Measurements from ENCODE around the gene CLP1. TPM values are rescaled to one million over a fixed set of nuclear protein-coding genes. Genes with fewer than 3 reads are reported as not detected.

Gene CLP1
- total and polyA plus RNA-seq, 7 donors, result 3.9 to 23.2 (median 13.2) TPM

GRCh38 chr11:57638811-57639320 lies 18.7 kb upstream of the CLP1 start:
- TF ChIP-seq POLR2A (IDR thresholded peaks at IDR 0.05), result no peak
- TF ChIP-seq POLR2AphosphoS5 (IDR thresholded peaks at IDR 0.05), result no peak
- TF ChIP-seq, protein P1, sequence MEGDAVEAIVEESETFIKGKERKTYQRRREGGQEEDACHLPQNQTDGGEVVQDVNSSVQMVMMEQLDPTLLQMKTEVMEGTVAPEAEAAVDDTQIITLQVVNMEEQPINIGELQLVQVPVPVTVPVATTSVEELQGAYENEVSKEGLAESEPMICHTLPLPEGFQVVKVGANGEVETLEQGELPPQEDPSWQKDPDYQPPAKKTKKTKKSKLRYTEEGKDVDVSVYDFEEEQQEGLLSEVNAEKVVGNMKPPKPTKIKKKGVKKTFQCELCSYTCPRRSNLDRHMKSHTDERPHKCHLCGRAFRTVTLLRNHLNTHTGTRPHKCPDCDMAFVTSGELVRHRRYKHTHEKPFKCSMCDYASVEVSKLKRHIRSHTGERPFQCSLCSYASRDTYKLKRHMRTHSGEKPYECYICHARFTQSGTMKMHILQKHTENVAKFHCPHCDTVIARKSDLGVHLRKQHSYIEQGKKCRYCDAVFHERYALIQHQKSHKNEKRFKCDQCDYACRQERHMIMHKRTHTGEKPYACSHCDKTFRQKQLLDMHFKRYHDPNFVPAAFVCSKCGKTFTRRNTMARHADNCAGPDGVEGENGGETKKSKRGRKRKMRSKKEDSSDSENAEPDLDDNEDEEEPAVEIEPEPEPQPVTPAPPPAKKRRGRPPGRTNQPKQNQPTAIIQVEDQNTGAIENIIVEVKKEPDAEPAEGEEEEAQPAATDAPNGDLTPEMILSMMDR (IDR thresholded peaks at IDR 0.05), result no peak
- no peak for TF ChIP-seq EP300 (IDR thresholded peaks at IDR 0.05)
- peak overlapping the region; percentile 79 to 86 (median 83) for H3K27ac ChIP-seq
- 2 to 5% methylated on average over 19 of the region's 19 CpGs for WGBS, 2 donors
- DNase-seq, result no peak
- peaks cover 0 to 37% (median 34%) of the 10 kb centered on the region in 4 donors for H3K4me1 ChIP-seq
- peak overlapping the region; percentile 61 to 92 (median 90) for H3K4me3 ChIP-seq
- H3K36me3 ChIP-seq, result no peaks in the 10 kb centered on the region
- no peaks in the 10 kb centered on the region for H3K9me3 ChIP-seq
- H3K27me3 ChIP-seq, result no peaks in the 10 kb centered on the region
- intact Hi-C loops (cut with DNase I), result loop anchor here (2.0 kb wide), 1 partner anchor 40 kb away; no protein-coding TSS in a partner anchor

- TF ChIP-seq EP300 (IDR thresholded peaks at IDR 0.05), result no peak
- no peak for TF ChIP-seq POLR2A (IDR thresholded peaks at IDR 0.05)
- no peak for TF ChIP-seq POLR2AphosphoS5 (IDR thresholded peaks at IDR 0.05)
- TF ChIP-seq, protein P1 (IDR thresholded peaks at IDR 0.05), result no peak
- Histone ChIP-seq H3K27ac (peak overlapping the region; percentile 33 to 86 (median 82)), H3K36me3 (no peaks in the 10 kb centered on the region), H3K9me3 (no peaks in the 10 kb centered on the region), H3K27me3 (no peaks in the 10 kb centered on the region), H3K4me3 (peak overlapping the region; percentile 61 to 92 (median 90)), H3K4me1 (peaks cover 0 to 38% (median 36%) of the 10 kb centered on the region in 4 donors)
- intact Hi-C loops (cut with DNase I), result loop anchor here (2.0 kb wide), 2 partner anchors 41 to 181 kb away; no protein-coding TSS in a partner anchor
- WGBS, 2 donors, result 21 to 41% methylated on average over 14 to 15 of the region's 15 CpGs
- DNase-seq, result no peak
Measured at GRCh38 chr11:57639321-57640067, 18.1 kb upstream of the CLP1 start.

GRCh38 chr11:57640068-57640800 lies 17.3 kb upstream of the CLP1 start:
- Histone ChIP-seq H3K27ac (peak overlapping the region in 3 of 4 donors; percentile 33 to 86 (median 86)), H3K9me3 (no peaks in the 10 kb centered on the region), H3K4me3 (peak overlapping the region in 1 of 4 donors; percentile 91), H3K27me3 (no peaks in the 10 kb centered on the region), H3K36me3 (no peaks in the 10 kb centered on the region), H3K4me1 (peaks cover 0 to 45% (median 43%) of the 10 kb centered on the region in 4 donors)
- no peak for TF ChIP-seq POLR2A (IDR thresholded peaks at IDR 0.05)
- TF ChIP-seq EP300 (IDR thresholded peaks at IDR 0.05), result no peak
- TF ChIP-seq, protein P1 (IDR thresholded peaks at IDR 0.05), result no peak
- TF ChIP-seq POLR2AphosphoS5 (IDR thresholded peaks at IDR 0.05), result no peak
- intact Hi-C loops (cut with DNase I), result loop anchor here (2.0 kb wide), 1 partner anchor 181 kb away; no protein-coding TSS in a partner anchor
- no peak for DNase-seq
- WGBS, 2 donors, result 63 to 76% methylated on average over 9 of the region's 9 CpGs

DNA sequence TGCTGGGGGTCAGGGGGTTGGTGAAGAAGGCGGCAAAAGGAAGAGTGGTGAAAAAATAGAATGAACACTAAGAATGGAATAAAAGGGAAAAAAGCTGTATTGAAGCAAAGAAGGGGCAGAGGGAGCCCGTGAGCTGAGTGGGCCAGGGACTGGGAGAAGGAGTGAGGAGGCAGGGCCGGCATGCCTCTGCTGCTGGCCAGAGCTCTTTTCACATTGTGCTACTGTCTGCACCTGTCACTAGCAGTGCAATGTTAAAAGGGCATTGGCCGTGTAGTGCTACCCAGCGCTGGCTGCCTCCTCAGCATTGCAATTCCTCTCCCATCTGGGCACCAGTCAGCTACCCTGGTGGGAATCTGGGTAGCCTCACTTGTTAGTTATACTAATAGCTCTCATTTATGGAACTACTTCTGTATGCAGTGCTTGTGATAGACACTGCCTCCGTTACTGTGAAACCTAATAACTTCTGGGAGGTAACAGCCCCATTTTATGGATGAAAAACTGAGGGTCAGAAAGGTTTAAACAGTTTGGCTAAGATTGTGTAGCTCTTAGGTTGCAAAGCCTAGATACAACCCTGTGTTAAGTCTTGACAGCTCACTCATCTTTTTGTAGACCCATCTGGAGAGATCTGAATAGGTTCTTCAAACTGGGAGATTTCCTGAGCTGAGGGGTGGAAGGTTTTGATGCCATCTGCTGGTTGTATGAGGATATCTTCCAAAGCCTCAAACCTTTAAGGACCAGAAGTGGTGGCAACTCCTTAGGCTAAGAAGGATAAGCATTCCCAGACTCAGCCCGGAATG lies 16.4 kb upstream of the CLP1 start:
- Histone ChIP-seq H3K36me3 (no peaks in the 10 kb centered on the region), H3K4me3 (no peak overlapping the region), H3K27ac (peak overlapping the region in 1 of 4 donors; percentile 1), H3K9me3 (no peaks in the 10 kb centered on the region), H3K4me1 (peaks cover 0 to 54% (median 52%) of the 10 kb centered on the region in 4 donors), H3K27me3 (peaks cover 0 to 9% (median 4%) of the 10 kb centered on the region in 3 donors)
- intact Hi-C loops (cut with DNase I), result loop anchor here (1.0 to 2.0 kb wide), 2 partner anchors 73 to 182 kb away; no protein-coding TSS in a partner anchor
- DNase-seq, result peak; percentile 68
- whole genome bisulfite sequencing, 2 donors, result 54 to 69% methylated on average over 7 of the region's 7 CpGs
- no peak for TF ChIP-seq POLR2A (IDR thresholded peaks at IDR 0.05)
- TF ChIP-seq POLR2AphosphoS5 (IDR thresholded peaks at IDR 0.05), result no peak
- TF ChIP-seq EP300 (IDR thresholded peaks at IDR 0.05), result no peak
- TF ChIP-seq, protein P1 (IDR thresholded peaks at IDR 0.05), result peak; percentile 17 to 45 (median 35)
